ENCODE data around the gene FAM98A. TPM values are rescaled to one million over a fixed set of nuclear protein-coding genes. Genes with fewer than 3 reads are reported as not detected.

FAM98A gene
- total RNA-seq, 3 donors from 2014 or later (not counting 1 experiment from before 2014, with no cell fraction given) = 17.3 to 32.9 (median 22.2) TPM

DNA sequence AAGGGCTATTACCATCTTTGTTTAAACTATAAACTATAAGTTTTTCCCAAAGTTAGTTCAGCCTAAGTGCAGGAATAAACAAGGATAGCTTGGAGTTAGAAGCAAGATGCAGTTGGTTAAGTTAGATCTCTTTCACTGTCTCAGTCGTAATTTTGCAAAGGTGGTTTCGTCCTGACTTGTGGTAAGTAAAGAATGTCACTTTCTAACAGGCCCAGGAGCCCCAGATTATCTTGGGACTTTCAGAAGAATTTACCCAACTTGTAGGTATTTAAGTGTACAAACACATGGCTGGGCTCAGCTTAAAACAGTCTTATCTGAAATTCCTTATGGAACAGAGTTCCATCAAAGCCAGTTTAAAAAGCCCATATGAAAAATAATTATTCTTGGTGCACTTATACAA, 18.3 kb upstream of the FAM98A start:
- DNase-seq = no peak
- H3K4me1 Mint-ChIP-seq = no peaks in the 10 kb centered on the region
- ATAC-seq = no peak
- H3K36me3 ChIP-seq (ENCODE audit: control insufficient read depth, insufficient read depth, low read length) = no peaks in the 10 kb centered on the region
- peaks cover 3 to 10% of the 10 kb centered on the region in 2 donors for H3K9me3 Mint-ChIP-seq
- no peak overlapping the region for H3K4me3 ChIP-seq (ENCODE audit: low read length)
- no peak overlapping the region for H3K27ac ChIP-seq (ENCODE audit: low read length)
- peaks cover 13% of the 10 kb centered on the region for H3K36me3 Mint-ChIP-seq
- H3K27me3 Mint-ChIP-seq (ENCODE audit: low read depth in 2 of 2) = peaks cover 4 to 13% of the 10 kb centered on the region in 2 donors
- TF ChIP-seq, protein P1, sequence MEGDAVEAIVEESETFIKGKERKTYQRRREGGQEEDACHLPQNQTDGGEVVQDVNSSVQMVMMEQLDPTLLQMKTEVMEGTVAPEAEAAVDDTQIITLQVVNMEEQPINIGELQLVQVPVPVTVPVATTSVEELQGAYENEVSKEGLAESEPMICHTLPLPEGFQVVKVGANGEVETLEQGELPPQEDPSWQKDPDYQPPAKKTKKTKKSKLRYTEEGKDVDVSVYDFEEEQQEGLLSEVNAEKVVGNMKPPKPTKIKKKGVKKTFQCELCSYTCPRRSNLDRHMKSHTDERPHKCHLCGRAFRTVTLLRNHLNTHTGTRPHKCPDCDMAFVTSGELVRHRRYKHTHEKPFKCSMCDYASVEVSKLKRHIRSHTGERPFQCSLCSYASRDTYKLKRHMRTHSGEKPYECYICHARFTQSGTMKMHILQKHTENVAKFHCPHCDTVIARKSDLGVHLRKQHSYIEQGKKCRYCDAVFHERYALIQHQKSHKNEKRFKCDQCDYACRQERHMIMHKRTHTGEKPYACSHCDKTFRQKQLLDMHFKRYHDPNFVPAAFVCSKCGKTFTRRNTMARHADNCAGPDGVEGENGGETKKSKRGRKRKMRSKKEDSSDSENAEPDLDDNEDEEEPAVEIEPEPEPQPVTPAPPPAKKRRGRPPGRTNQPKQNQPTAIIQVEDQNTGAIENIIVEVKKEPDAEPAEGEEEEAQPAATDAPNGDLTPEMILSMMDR (IDR thresholded peaks at IDR 0.05) = no peak
- no peaks in the 10 kb centered on the region for H3K4me1 ChIP-seq (ENCODE audit: control insufficient read depth, insufficient read depth, low read length)
- no peaks in the 10 kb centered on the region for H3K27me3 ChIP-seq (ENCODE audit: control insufficient read depth, insufficient read depth, low read length)
- H3K9me3 ChIP-seq (ENCODE audit: control insufficient read depth, insufficient read depth, low read length) = peaks cover 3% of the 10 kb centered on the region
- H3K27ac Mint-ChIP-seq = no peak overlapping the region
- no peak overlapping the region for H3K4me3 Mint-ChIP-seq
- 81% methylated on average over 2 of the region's 2 CpGs for WGBS (ENCODE audit: insufficient coverage)
- intact Hi-C loops (cut with micrococcal nuclease) = no loop called here

DNA sequence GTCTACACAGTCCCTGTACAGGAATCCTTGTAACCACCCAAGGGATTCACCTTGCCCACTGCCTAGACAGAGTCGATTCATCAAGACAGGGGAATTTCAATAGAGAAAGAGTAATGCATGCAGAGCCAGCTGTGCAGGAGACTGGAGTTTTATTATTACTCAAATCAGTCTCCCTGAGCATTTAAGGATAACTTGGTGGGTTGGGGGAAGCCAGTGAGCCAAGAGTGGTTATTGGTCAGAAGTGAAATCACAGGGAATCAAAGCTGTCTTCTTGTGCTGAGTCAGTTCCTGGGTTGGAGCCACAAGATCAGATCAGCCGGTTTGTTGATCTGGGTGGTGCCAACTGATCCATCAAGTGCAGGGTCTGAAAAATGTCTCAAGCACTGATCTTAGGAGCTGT, 17.8 kb upstream of the FAM98A start:
- WGBS (ENCODE audit: insufficient coverage) = 87% methylated on average over 2 of the region's 2 CpGs
- Histone ChIP-seq H3K36me3 (ENCODE audit: control insufficient read depth, insufficient read depth, low read length) (no peaks in the 10 kb centered on the region), H3K27ac (ENCODE audit: low read length) (no peak overlapping the region), H3K9me3 (ENCODE audit: control insufficient read depth, insufficient read depth, low read length) (peaks cover 3% of the 10 kb centered on the region), H3K4me3 (ENCODE audit: low read length) (no peak overlapping the region), H3K4me1 (ENCODE audit: control insufficient read depth, insufficient read depth, low read length) (no peaks in the 10 kb centered on the region), H3K27me3 (ENCODE audit: control insufficient read depth, insufficient read depth, low read length) (no peaks in the 10 kb centered on the region)
- no peak overlapping the region for H3K4me3 Mint-ChIP-seq
- H3K36me3 Mint-ChIP-seq = peaks cover 13% of the 10 kb centered on the region
- no peak overlapping the region for H3K27ac Mint-ChIP-seq
- H3K4me1 Mint-ChIP-seq = no peaks in the 10 kb centered on the region
- H3K9me3 Mint-ChIP-seq = peaks cover 3 to 10% of the 10 kb centered on the region in 2 donors
- ATAC-seq (no peak), DNase-seq (no peak)
- intact Hi-C loops (cut with micrococcal nuclease) = no loop called here
- TF ChIP-seq, protein P1 (IDR thresholded peaks at IDR 0.05) = no peak
- H3K27me3 Mint-ChIP-seq (ENCODE audit: low read depth in 2 of 2) = peaks cover 4 to 13% of the 10 kb centered on the region in 2 donors

DNA sequence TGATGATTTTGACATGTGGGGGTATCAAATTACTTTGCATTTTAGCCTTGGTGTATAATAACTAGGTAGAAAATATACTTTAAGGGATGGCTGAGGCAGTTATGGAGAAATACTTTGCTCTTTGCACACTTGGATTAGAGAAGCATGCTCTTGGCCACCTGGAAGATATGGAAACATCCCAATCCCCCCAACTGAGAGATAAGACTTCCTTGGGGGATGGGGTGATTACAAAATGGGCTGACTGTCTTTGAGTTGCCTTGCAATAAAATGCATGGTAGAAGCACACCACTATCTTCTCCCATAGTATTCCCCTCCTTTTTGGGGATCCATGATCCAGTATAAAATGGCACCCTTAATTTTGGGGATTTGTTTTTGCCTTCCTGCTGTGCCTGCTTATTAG, 15.1 kb upstream of the FAM98A start:
- no peaks in the 10 kb centered on the region for H3K4me1 Mint-ChIP-seq
- no peak overlapping the region for H3K27ac Mint-ChIP-seq
- intact Hi-C loops (cut with micrococcal nuclease) = no loop called here

DNA sequence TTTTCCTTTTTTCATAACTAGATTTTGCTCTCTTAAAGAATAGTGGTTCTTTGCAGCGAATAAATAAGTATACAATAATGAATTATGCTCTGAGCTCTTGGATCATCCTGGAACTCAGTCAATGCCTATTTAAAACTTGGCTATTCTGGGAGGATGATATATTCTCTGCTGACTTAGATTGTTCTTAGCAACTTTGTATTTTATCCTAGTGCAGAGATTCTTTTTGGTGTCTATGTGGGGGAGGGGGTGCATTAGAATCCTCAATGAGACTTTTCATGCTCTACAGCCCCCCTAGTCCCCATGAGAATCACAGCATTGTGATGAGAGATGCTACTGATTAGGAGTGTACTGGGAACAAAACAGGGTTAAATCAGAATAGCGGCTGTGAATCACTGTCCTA, 8.8 kb upstream of the FAM98A start:
- Histone ChIP-seq H3K4me3 (ENCODE audit: low read length) (no peak overlapping the region), H3K27me3 (ENCODE audit: control insufficient read depth, insufficient read depth, low read length) (no peaks in the 10 kb centered on the region), H3K36me3 (ENCODE audit: control insufficient read depth, insufficient read depth, low read length) (no peaks in the 10 kb centered on the region), H3K27ac (ENCODE audit: low read length) (no peak overlapping the region), H3K4me1 (ENCODE audit: control insufficient read depth, insufficient read depth, low read length) (no peaks in the 10 kb centered on the region), H3K9me3 (ENCODE audit: control insufficient read depth, insufficient read depth, low read length) (no peaks in the 10 kb centered on the region)
- peaks cover 4 to 14% of the 10 kb centered on the region in 2 donors for H3K27me3 Mint-ChIP-seq (ENCODE audit: low read depth in 2 of 2)
- H3K36me3 Mint-ChIP-seq = no peaks in the 10 kb centered on the region
- DNase-seq (no peak), ATAC-seq (no peak)
- intact Hi-C loops (cut with micrococcal nuclease) = no loop called here
- 88% methylated on average over 2 of the region's 2 CpGs for WGBS (ENCODE audit: insufficient coverage)
- TF ChIP-seq, protein P1 (IDR thresholded peaks at IDR 0.05) = no peak
- no peaks in the 10 kb centered on the region for H3K4me1 Mint-ChIP-seq
- H3K4me3 Mint-ChIP-seq = no peak overlapping the region
- H3K9me3 Mint-ChIP-seq = no peaks in the 10 kb centered on the region
- no peak overlapping the region for H3K27ac Mint-ChIP-seq

More for the DNA sequence above, 15.1 kb upstream of the FAM98A start:
- no peak overlapping the region for H3K4me3 Mint-ChIP-seq
- Histone ChIP-seq H3K27me3 (ENCODE audit: control insufficient read depth, insufficient read depth, low read length) (no peaks in the 10 kb centered on the region), H3K4me3 (ENCODE audit: low read length) (no peak overlapping the region), H3K36me3 (ENCODE audit: control insufficient read depth, insufficient read depth, low read length) (no peaks in the 10 kb centered on the region), H3K27ac (ENCODE audit: low read length) (no peak overlapping the region), H3K4me1 (ENCODE audit: control insufficient read depth, insufficient read depth, low read length) (no peaks in the 10 kb centered on the region), H3K9me3 (ENCODE audit: control insufficient read depth, insufficient read depth, low read length) (peaks cover 3% of the 10 kb centered on the region)
- no peaks in the 10 kb centered on the region for H3K27me3 Mint-ChIP-seq (ENCODE audit: low read depth in 2 of 2)
- ATAC-seq (no peak), DNase-seq (no peak)
- TF ChIP-seq, protein P1 (IDR thresholded peaks at IDR 0.05) = no peak
- peaks cover 3 to 9% of the 10 kb centered on the region in 2 donors for H3K9me3 Mint-ChIP-seq
- peaks cover 11% of the 10 kb centered on the region for H3K36me3 Mint-ChIP-seq
